IMR-90 (cell line): Measurements from ENCODE around the gene FYCO1. TPM values are rescaled to one million over a fixed set of nuclear protein-coding genes. Genes with fewer than 3 reads are reported as not detected.

Experiments
- ATAC-seq: fragments of 200-7000 bp; cut with Tn5 transposase; 2 replicates; pipeline ENCODE4 v1.9.1; 2020; ENCODE audit warnings: low read depth, mild to moderate bottlenecking, moderate library complexity
- BruUV-seq: library from RNA; stranded (reverse); fragments of 400-500 nt; replicated peaks from 2 replicates; lab custom pipeline; 2021; lab: Mats Ljungman, UMichigan
- CTCF ChIA-PET: fragments of 300-600 bp; formaldehyde crosslinking; extraction: SDS; loops from one replicate; lab custom pipeline; 2021; ENCODE audit warnings: antibody characterized with exemption; lab: Yijun Ruan, JAX
- POLR2A ChIA-PET: fragments of 300-600 bp; sonication (Branson Sonifier 250); formaldehyde crosslinking; loops from one replicate; lab custom pipeline; 2022; ENCODE audit warnings: antibody characterized with exemption; ENCODE audit not compliant: unreplicated experiment; lab: Charles Lee
- DNase-seq: peaks from one replicate; pipeline ENCODE4 v3.0.0; 2013
- H2AFZ ChIP-seq: replicated peaks from 2 replicates; pipeline ENCODE3; 2013; ENCODE audit warnings: low read length, mild to moderate bottlenecking; ENCODE audit not compliant: poor library complexity
- H2AK5ac ChIP-seq: 2 replicates; pipeline ENCODE4 v1.6.1; 2013; ENCODE audit warnings: low read depth, low read length, inconsistent platforms
- H2AK9ac ChIP-seq: replicated peaks from 2 replicates; pipeline ENCODE3; 2013; ENCODE audit warnings: mild to moderate bottlenecking, low read depth, low read length, moderate library complexity; ENCODE audit not compliant: poor library complexity
- H2BK120ac ChIP-seq: 2 replicates; pipeline ENCODE4 v1.6.1; 2013; ENCODE audit warnings: low read depth, low read length, inconsistent platforms
- H2BK15ac ChIP-seq: 3 replicates; pipeline ENCODE4 v1.6.1; 2013; ENCODE audit warnings: low read depth, low read length, inconsistent platforms
- H2BK20ac ChIP-seq: 2 replicates; pipeline ENCODE4 v1.6.1; 2013; ENCODE audit warnings: low read depth, mild to moderate bottlenecking, inconsistent platforms, low read length, moderate library complexity
- H2BK5ac ChIP-seq: 2 replicates; pipeline ENCODE4 v1.6.1; 2013; ENCODE audit warnings: mild to moderate bottlenecking, low read depth, low read length, inconsistent platforms; ENCODE audit not compliant: poor library complexity, severe bottlenecking
- H3K14ac ChIP-seq: replicated peaks from 2 replicates; pipeline ENCODE4 v1.6.1; 2013; ENCODE audit warnings: low read depth, low read length, inconsistent platforms
- H3K18ac ChIP-seq: 2 replicates; pipeline ENCODE4 v1.6.1; 2013; ENCODE audit warnings: low read depth, low read length, control low read depth
- H3K23ac ChIP-seq: 2 replicates; pipeline ENCODE4 v1.6.1; 2013; ENCODE audit warnings: low read depth, low read length, inconsistent platforms
- H3K27ac ChIP-seq: 2 replicates; pipeline ENCODE4 v1.5.1; 2013; ENCODE audit warnings: mild to moderate bottlenecking, control low read depth, low read length; ENCODE audit not compliant: insufficient read depth
- H3K27me3 ChIP-seq: 2 replicates; pipeline ENCODE4 v1.6.1; 2013; ENCODE audit warnings: low read length; ENCODE audit not compliant: control insufficient read depth, insufficient read depth
- H3K36me3 ChIP-seq: 2 replicates; pipeline ENCODE4 v1.6.1; 2013; ENCODE audit warnings: low read length, mixed read lengths; ENCODE audit not compliant: control insufficient read depth, insufficient read depth
- H3K4ac ChIP-seq: 2 replicates; pipeline ENCODE4 v1.6.1; 2013; ENCODE audit warnings: low read depth, low read length, inconsistent platforms
- H3K4me1 ChIP-seq: 2 replicates; pipeline ENCODE4 v1.6.1; 2013; ENCODE audit warnings: low read length, mixed read lengths; ENCODE audit not compliant: control insufficient read depth, insufficient read depth
- H3K4me2 ChIP-seq: 2 replicates; pipeline ENCODE4 v1.6.1; 2013; ENCODE audit warnings: low read depth, mild to moderate bottlenecking, control low read depth, low read length, moderate library complexity
- H3K4me3 ChIP-seq: 2 replicates; pipeline ENCODE4 v1.5.1; 2013; ENCODE audit warnings: low read depth, mild to moderate bottlenecking, control low read depth, low read length, moderate library complexity; ENCODE audit not compliant: insufficient read depth
- H3K56ac ChIP-seq: 2 replicates; pipeline ENCODE4 v1.6.1; 2013; ENCODE audit warnings: low read length, inconsistent platforms; ENCODE audit not compliant: insufficient read depth; ENCODE audit errors: extremely low read depth
- H3K79me1 ChIP-seq, 2 experiments: 2 replicates each; pipeline ENCODE4 v1.6.1; 2013; ENCODE audit warnings: low read length in 2 of 2, inconsistent platforms in 1 of 2, low read depth in 1 of 2
- H3K9ac ChIP-seq: 2 replicates; pipeline ENCODE4 v1.6.1; 2013; ENCODE audit warnings: low read depth, low read length, control low read depth
- H3K9me1 ChIP-seq: 2 replicates; pipeline ENCODE4 v1.6.1; 2013; ENCODE audit warnings: low read length, inconsistent platforms; ENCODE audit not compliant: insufficient read depth
- H3K9me3 ChIP-seq: 2 replicates; pipeline ENCODE4 v1.6.1; 2013; ENCODE audit warnings: low read length; ENCODE audit not compliant: control insufficient read depth, insufficient read depth
- H4K20me1 ChIP-seq: 2 replicates; pipeline ENCODE4 v1.6.1; 2013; ENCODE audit warnings: low read length, inconsistent platforms; ENCODE audit not compliant: insufficient read depth
- H4K5ac ChIP-seq: 2 replicates; pipeline ENCODE4 v1.6.1; 2013; ENCODE audit warnings: mild to moderate bottlenecking, low read depth, low read length, control low read depth
- H4K8ac ChIP-seq, 2 experiments: 2 replicates each; pipeline ENCODE4 v1.6.1; 2013; ENCODE audit warnings: low read depth in 2 of 2, low read length in 2 of 2, control low read depth in 1 of 2, inconsistent platforms in 1 of 2
- H4K91ac ChIP-seq: 2 replicates; pipeline ENCODE4 v1.6.1; 2013; ENCODE audit warnings: low read depth, low read length, inconsistent platforms; ENCODE audit not compliant: insufficient read depth
- CEBPB ChIP-seq: IDR thresholded peaks from 2 replicates; pipeline ENCODE4 v1.6.1; 2012; ENCODE audit warnings: low read depth, low read length, improper control_type of control experiment
- CHD1 ChIP-seq: IDR thresholded peaks from 2 replicates; pipeline ENCODE4 v1.6.1; 2012; ENCODE audit warnings: low read depth, low read length, improper control_type of control experiment
- CTCF ChIP-seq: conservative IDR thresholded peaks from 2 replicates; pipeline ENCODE4 v1.5.1; 2012; ENCODE audit warnings: mild to moderate bottlenecking, low read depth, low read length, improper control_type of control experiment
- ELK1 ChIP-seq: fragments of 150-350 bp; IDR thresholded peaks from 2 replicates; pipeline ENCODE4 v1.6.1; 2016; ENCODE audit warnings: low read depth, mild to moderate bottlenecking, low read length, moderate library complexity, borderline replicate concordance
- MAFK ChIP-seq: IDR thresholded peaks from 2 replicates; pipeline ENCODE4 v1.6.1; 2012; ENCODE audit warnings: low read depth, low read length, improper control_type of control experiment
- MXI1 ChIP-seq: IDR thresholded peaks from 2 replicates; pipeline ENCODE4 v1.6.1; 2012; ENCODE audit warnings: low read depth, mild to moderate bottlenecking, low read length, moderate library complexity, borderline replicate concordance
- NFE2L2 ChIP-seq: fragments of 150-350 bp; IDR thresholded peaks from 2 replicates; pipeline ENCODE4 v1.6.1; 2016; ENCODE audit warnings: low read depth, mild to moderate bottlenecking, low read length
- POLR2A ChIP-seq: IDR thresholded peaks from 2 replicates; pipeline ENCODE4 v1.6.1; 2012; ENCODE audit warnings: mild to moderate bottlenecking, low read depth, low read length
- RAD21 ChIP-seq: IDR thresholded peaks from 2 replicates; pipeline ENCODE4 v1.6.1; 2012; ENCODE audit warnings: low read length, improper control_type of control experiment
- SMC3 ChIP-seq: fragments of 150-350 bp; IDR thresholded peaks from 2 replicates; pipeline ENCODE4 v1.6.1; 2016; ENCODE audit warnings: low read depth, mild to moderate bottlenecking, antibody characterized with exemption, low read length, moderate library complexity
- WGBS, 2 experiments: methylation state at CpG; one replicate each; pipeline versions ENCODE4 v1.1.5 to v1.1.7; 2013; ENCODE audit warnings: missing lambda C conversion rate in 2 of 2; ENCODE audit not compliant: insufficient read length in 1 of 2; ENCODE audit errors: extremely low coverage in 2 of 2; 5-methylcytosine and 5-hydroxymethylcytosine counted together
- dilution Hi-C: fragments of 300-500 bp; cut with HindIII; formaldehyde crosslinking; loops from one replicate; pipeline ENCODE4 v1.14.3; 2018; ENCODE audit warnings: low sequenced_read_pairs; ENCODE audit not compliant: unreplicated experiment
- in situ Hi-C: fragments of 300-500 bp; cut with MboI; formaldehyde crosslinking; loops from 3 replicates; pipeline ENCODE4 v1.14.3; 2019; ENCODE audit warnings: low sequenced_read_pairs, inconsistent platforms, mixed read lengths
- intact Hi-C: fragments of 100-400 bp; cut with micrococcal nuclease; formaldehyde crosslinking; loops from 2 replicates; pipeline ENCODE4 v1.10.0; 2022
- polyA plus RNA-seq, 3 experiments: library from polyadenylated mRNA; depleted of rRNA; stranded (reverse); fragments of >200 nt; gene quantifications; 2 replicates each; pipeline ENCODE4 v1.2.3, GENCODE V29; 2012; ENCODE audit warnings: low replicate concordance in 1 of 3
- total RNA-seq: library from RNA; depleted of rRNA; stranded (reverse); fragments of >200 nt; gene quantifications from 2 replicates; pipeline ENCODE4 v1.2.3, GENCODE V29; 2012

Gene FYCO1
- total and polyA plus RNA-seq, 2 of the 4 experiments (the other 2 are of a cell fraction): 13.7 to 20.1 TPM

- in situ Hi-C loops (no loop called here), intact Hi-C loops (loop anchor here (1.0 to 2.0 kb wide), 2 partner anchors 142 to 441 kb away; no protein-coding TSS in a partner anchor), dilution Hi-C loops (no loop called here)
- Histone ChIP-seq H3K56ac (no peak overlapping the region), H3K23ac (no peak overlapping the region), H3K4me3 (no peak overlapping the region), H3K9me3 (peaks cover 4% of the 10 kb centered on the region; the same call in 1 of the 2 replicates), H3K9me1 (peaks cover 7% of the 10 kb centered on the region; the same call in 1 of the 2 replicates), H3K4ac (no peak overlapping the region), H2BK120ac (no peak overlapping the region), H4K20me1 (no peaks in the 10 kb centered on the region), H2BK5ac (no peak overlapping the region), H4K8ac (no peak overlapping the region), H3K36me3 (peaks cover 13% of the 10 kb centered on the region), H3K4me2 (no peak overlapping the region), H2AK9ac (no peak overlapping the region), H3K9ac (no peak overlapping the region), H3K4me1 (peaks cover 2% of the 10 kb centered on the region), H2BK20ac (no peak overlapping the region), H3K14ac (no peak overlapping the region), H4K91ac (no peak overlapping the region), H4K5ac (no peak overlapping the region), H2AK5ac (no peak overlapping the region), H3K27ac (no peak overlapping the region), H2AFZ (no peak overlapping the region), H2BK15ac (no peak overlapping the region), H3K27me3 (no peaks in the 10 kb centered on the region), H3K79me1 (no peaks in the 10 kb centered on the region), H3K18ac (no peak overlapping the region)
- ChIA-PET CTCF (interaction anchor here (1.0 to 4.0 kb wide), 2 partner anchors 8 to 141 kb away, joined by 3 to 84 read pairs; no protein-coding TSS in a partner anchor), POLR2A (no interaction called here)
- no peak for DNase-seq
- no peak for TF ChIP-seq NFE2L2
- no peak for TF ChIP-seq MAFK
- TF ChIP-seq CTCF: no peak
- no peak for TF ChIP-seq RAD21
- no peak for TF ChIP-seq MXI1
- TF ChIP-seq ELK1: no peak
- no peak for TF ChIP-seq POLR2A
- TF ChIP-seq CEBPB: no peak
- TF ChIP-seq SMC3: no peak
- no peak for TF ChIP-seq CHD1
- no TSS peak for BruUV-seq
- no peak for ATAC-seq
- 68% methylated on average over 4 of the region's 8 CpGs; no CpG with 5 or more reads in 1 of the 2 experiments for WGBS, 2 experiments
Observed at GRCh38 chr3:45937206-45938042, 58.2 kb downstream of the FYCO1 start.
